Thoracic aorta (tissue), 2 donors: ENCODE measurements around the gene GPD1L. TPM values are rescaled to one million over a fixed set of nuclear protein-coding genes. Genes with fewer than 3 reads are reported as not detected.
"Not testable (repeated sequence)": the region's sequence is repeated elsewhere in the genome, so short reads cannot be mapped to it uniquely, and the experiment has no call there.

Experiments used
- ATAC-seq: fragments of 150-250 bp; one replicate; pipeline ENCODE4 v1.8.0; 2017; ENCODE audit warnings: low read depth; ENCODE audit not compliant: insufficient number of reproducible peaks, low FRiP score
- DNase-seq: peaks from one replicate; pipeline ENCODE4 v3.0.0-alpha.2; 2020; ENCODE audit warnings: low spot score
- H3K27ac ChIP-seq, 2 donors: fragments of 200-600 bp; sonication (generic); 1 replicate in 1 of 2; 2 replicates in 1 of 2; pipeline ENCODE4 v1.5.1; 2016; ENCODE audit warnings: mild to moderate bottlenecking in 2 of 2, moderate library complexity in 2 of 2
- H3K27me3 ChIP-seq: fragments of 200-600 bp; sonication (generic); replicated peaks from 2 replicates; pipeline ENCODE4 v1.6.0; 2016; ENCODE audit warnings: mild to moderate bottlenecking; ENCODE audit not compliant: insufficient read depth
- H3K36me3 ChIP-seq: fragments of 200-600 bp; sonication (generic); one replicate; pipeline ENCODE4 v1.5.1; 2016
- H3K4me1 ChIP-seq, 2 donors: fragments of 200-600 bp; sonication (generic); 1 replicate in 1 of 2; 2 replicates in 1 of 2; pipeline versions ENCODE4 v1.5.1 to v1.6.0; 2016; ENCODE audit warnings: low read depth in 2 of 2, mild to moderate bottlenecking in 1 of 2; ENCODE audit not compliant: control insufficient read depth in 1 of 2
- H3K4me3 ChIP-seq: fragments of 200-600 bp; sonication (generic); 2 replicates; pipeline ENCODE4 v1.5.1; 2016; ENCODE audit warnings: mild to moderate bottlenecking
- H3K9me3 ChIP-seq: fragments of 200-600 bp; sonication (generic); 2 replicates; pipeline ENCODE4 v1.5.1; 2016
- CTCF ChIP-seq: fragments of 200-600 bp; sonication (generic); IDR thresholded peaks from one replicate; pipeline ENCODE4 v1.5.1; 2019; ENCODE audit warnings: antibody characterized with exemption
- total RNA-seq, 2 donors: library from RNA; depleted of rRNA; stranded (reverse); fragments of >200 nt; gene quantifications; one replicate each; pipeline versions ENCODE4 v1.1.0 to v1.2.3, GENCODE V29; 2016

GPD1L gene
- total RNA-seq, 2 donors from 2014 or later: 32.8 to 49.1 TPM

GRCh38 chr3:32111560-32111959 lies 5.1 kb downstream of the GPD1L start:
- no peak for TF ChIP-seq CTCF
- peaks cover 19 to 45% of the 10 kb centered on the region in 2 donors for H3K4me1 ChIP-seq
- H3K27me3 ChIP-seq: no peaks in the 10 kb centered on the region
- DNase-seq: no peak
- no peaks in the 10 kb centered on the region for H3K9me3 ChIP-seq
- ATAC-seq: no peak
- no peak overlapping the region for H3K4me3 ChIP-seq
- H3K27ac ChIP-seq: no peak overlapping the region
- no peaks in the 10 kb centered on the region for H3K36me3 ChIP-seq

GRCh38 chr3:32113566-32113965 lies 7.1 kb downstream of the GPD1L start:
- H3K27ac ChIP-seq: no peak overlapping the region
- ATAC-seq (no peak), DNase-seq (no peak)
- H3K4me3 ChIP-seq: no peak overlapping the region
- no peaks in the 10 kb centered on the region for H3K9me3 ChIP-seq
- H3K27me3 ChIP-seq: no peaks in the 10 kb centered on the region
- H3K4me1 ChIP-seq: peaks cover 9 to 42% of the 10 kb centered on the region in 2 donors
- no peaks in the 10 kb centered on the region for H3K36me3 ChIP-seq
- TF ChIP-seq CTCF: no peak

GRCh38 chr3:32113981-32114545 lies 7.6 kb downstream of the GPD1L start:
- H3K9me3 ChIP-seq: no peaks in the 10 kb centered on the region
- H3K4me3 ChIP-seq: no peak overlapping the region
- no peak overlapping the region for H3K27ac ChIP-seq
- ATAC-seq (no peak), DNase-seq (no peak)
- no peaks in the 10 kb centered on the region for H3K27me3 ChIP-seq
- H3K36me3 ChIP-seq: no peaks in the 10 kb centered on the region
- no peak for TF ChIP-seq CTCF
- H3K4me1 ChIP-seq: peaks cover 9 to 37% of the 10 kb centered on the region in 2 donors

GRCh38 chr3:32114546-32115386 lies 8.3 kb downstream of the GPD1L start:
- DNase-seq, H3K4me3 ChIP-seq, H3K27me3 ChIP-seq, H3K9me3 ChIP-seq, H3K27ac ChIP-seq, ATAC-seq, H3K36me3 ChIP-seq: not testable (repeated sequence)
- peaks cover 4 to 32% of the 10 kb centered on the region in 2 donors for H3K4me1 ChIP-seq

GRCh38 chr3:32117320-32117719 lies 10.9 kb downstream of the GPD1L start:
- no peaks in the 10 kb centered on the region for H3K27me3 ChIP-seq
- ATAC-seq (no peak), DNase-seq (no peak)
- H3K4me3 ChIP-seq: no peak overlapping the region
- H3K36me3 ChIP-seq: no peaks in the 10 kb centered on the region
- H3K4me1 ChIP-seq: peaks cover 0 to 13% of the 10 kb centered on the region in 2 donors
- TF ChIP-seq CTCF: no peak
- no peaks in the 10 kb centered on the region for H3K9me3 ChIP-seq
- no peak overlapping the region for H3K27ac ChIP-seq
